ENCODE measurements around the gene HOXD9.

HOXD9 gene

GRCh38 chr2:176096243-176096985 is 26.1 kb upstream of the HOXD9 start:
- H3K36me3 ChIP-seq (ENCODE audit: insufficient read depth, insufficient read length, low read length), result peaks cover 10% of the 10 kb centered on the region
- H3K27me3 ChIP-seq (ENCODE audit: insufficient read depth, insufficient read length), result peaks cover 76% of the 10 kb centered on the region
- DNase-seq (ENCODE audit: low read depth, low spot score), result no peak
- peak overlapping the region; percentile 41 for H3K4me3 ChIP-seq (ENCODE audit: insufficient read length, low read depth)
- peaks cover 60% of the 10 kb centered on the region; the same call in 1 of the 2 replicates for H3K9me3 ChIP-seq (ENCODE audit: insufficient read depth, low read length)
- no peak for TF ChIP-seq SUZ12 (IDR thresholded peaks at IDR 0.05; ENCODE audit: extremely low read depth, insufficient read depth, insufficient read length)
- TF ChIP-seq ZNF274 (IDR thresholded peaks at IDR 0.05; ENCODE audit: low read depth, low read length), result no peak
- TF ChIP-seq YY1 (IDR thresholded peaks at IDR 0.05; ENCODE audit: insufficient read depth, insufficient read length), result no peak
- H3K4me1 ChIP-seq (ENCODE audit: insufficient read depth, insufficient read length), result peaks cover 8% of the 10 kb centered on the region
- peak overlapping the region; percentile 14 for H3K9ac ChIP-seq (ENCODE audit: insufficient read length, low read depth)

- TF ChIP-seq YY1 (IDR thresholded peaks at IDR 0.05; ENCODE audit: insufficient read depth, insufficient read length), result no peak
- TF ChIP-seq ZNF274 (IDR thresholded peaks at IDR 0.05; ENCODE audit: low read depth, low read length), result no peak
- TF ChIP-seq SUZ12 (IDR thresholded peaks at IDR 0.05; ENCODE audit: extremely low read depth, insufficient read depth, insufficient read length), result no peak
- peaks cover 58% of the 10 kb centered on the region; the same call in 1 of the 2 replicates for H3K9me3 ChIP-seq (ENCODE audit: insufficient read depth, low read length)
- peaks cover 8% of the 10 kb centered on the region for H3K4me1 ChIP-seq (ENCODE audit: insufficient read depth, insufficient read length)
- H3K27me3 ChIP-seq (ENCODE audit: insufficient read depth, insufficient read length), result peaks cover 76% of the 10 kb centered on the region
- H3K9ac ChIP-seq (ENCODE audit: insufficient read length, low read depth), result peak overlapping the region; percentile 72
- DNase-seq (ENCODE audit: low read depth, low spot score), result peak; percentile 92
- H3K4me3 ChIP-seq (ENCODE audit: insufficient read length, low read depth), result peak overlapping the region; percentile 41
- H3K36me3 ChIP-seq (ENCODE audit: insufficient read depth, insufficient read length, low read length), result peaks cover 10% of the 10 kb centered on the region
These were observed 25.3 kb upstream of the HOXD9 start for GRCh38 chr2:176096986-176097819.

GRCh38 chr2:176097820-176098365 is 24.6 kb upstream of the HOXD9 start:
- Histone ChIP-seq H3K4me1 (ENCODE audit: insufficient read depth, insufficient read length) (peaks cover 8% of the 10 kb centered on the region), H3K36me3 (ENCODE audit: insufficient read depth, insufficient read length, low read length) (peaks cover 10% of the 10 kb centered on the region), H3K4me3 (ENCODE audit: insufficient read length, low read depth) (peak overlapping the region; percentile 41), H3K9ac (ENCODE audit: insufficient read length, low read depth) (peak overlapping the region; percentile 54), H3K9me3 (ENCODE audit: insufficient read depth, low read length) (peaks cover 58% of the 10 kb centered on the region; the same call in 1 of the 2 replicates), H3K27me3 (ENCODE audit: insufficient read depth, insufficient read length) (peaks cover 82% of the 10 kb centered on the region)
- TF ChIP-seq ZNF274 (IDR thresholded peaks at IDR 0.05; ENCODE audit: low read depth, low read length), result no peak
- TF ChIP-seq SUZ12 (IDR thresholded peaks at IDR 0.05; ENCODE audit: extremely low read depth, insufficient read depth, insufficient read length), result peak; percentile 18
- no peak for TF ChIP-seq YY1 (IDR thresholded peaks at IDR 0.05; ENCODE audit: insufficient read depth, insufficient read length)
- DNase-seq (ENCODE audit: low read depth, low spot score), result no peak

GRCh38 chr2:176098366-176099158 is 24.0 kb upstream of the HOXD9 start:
- Histone ChIP-seq H3K9me3 (ENCODE audit: insufficient read depth, low read length) (peaks cover 57% of the 10 kb centered on the region; the same call in 1 of the 2 replicates), H3K9ac (ENCODE audit: insufficient read length, low read depth) (peak overlapping the region; percentile 77), H3K27me3 (ENCODE audit: insufficient read depth, insufficient read length) (peaks cover 83% of the 10 kb centered on the region), H3K4me3 (ENCODE audit: insufficient read length, low read depth) (peak overlapping the region; percentile 41), H3K36me3 (ENCODE audit: insufficient read depth, insufficient read length, low read length) (peaks cover 10% of the 10 kb centered on the region), H3K4me1 (ENCODE audit: insufficient read depth, insufficient read length) (peaks cover 5% of the 10 kb centered on the region)
- no peak for TF ChIP-seq YY1 (IDR thresholded peaks at IDR 0.05; ENCODE audit: insufficient read depth, insufficient read length)
- no peak for TF ChIP-seq ZNF274 (IDR thresholded peaks at IDR 0.05; ENCODE audit: low read depth, low read length)
- no peak for TF ChIP-seq SUZ12 (IDR thresholded peaks at IDR 0.05; ENCODE audit: extremely low read depth, insufficient read depth, insufficient read length)
- DNase-seq (ENCODE audit: low read depth, low spot score), result no peak

GRCh38 chr2:176099159-176099727 is 23.3 kb upstream of the HOXD9 start:
- H3K9me3 ChIP-seq (ENCODE audit: insufficient read depth, low read length), result peaks cover 50% of the 10 kb centered on the region; the same call in 1 of the 2 replicates

More at GRCh38 chr2:176099159-176099727, 23.3 kb upstream of the HOXD9 start:
- Histone ChIP-seq H3K27me3 (ENCODE audit: insufficient read depth, insufficient read length) (peaks cover 83% of the 10 kb centered on the region), H3K4me3 (ENCODE audit: insufficient read length, low read depth) (no peak overlapping the region), H3K9ac (ENCODE audit: insufficient read length, low read depth) (no peak overlapping the region), H3K4me1 (ENCODE audit: insufficient read depth, insufficient read length) (peaks cover 5% of the 10 kb centered on the region), H3K36me3 (ENCODE audit: insufficient read depth, insufficient read length, low read length) (peaks cover 9% of the 10 kb centered on the region)
- DNase-seq (ENCODE audit: low read depth, low spot score), result no peak
- no peak for TF ChIP-seq ZNF274 (IDR thresholded peaks at IDR 0.05; ENCODE audit: low read depth, low read length)
- no peak for TF ChIP-seq SUZ12 (IDR thresholded peaks at IDR 0.05; ENCODE audit: extremely low read depth, insufficient read depth, insufficient read length)
- no peak for TF ChIP-seq YY1 (IDR thresholded peaks at IDR 0.05; ENCODE audit: insufficient read depth, insufficient read length)
